NB4 (cell line): ENCODE results near the gene ELP1.
"Not testable (repeated sequence)": the region's sequence is repeated elsewhere in the genome, so short reads cannot be mapped to it uniquely, and the experiment has no call there.

Source experiments
- POLR2A ChIP-seq: IDR thresholded peaks from 2 replicates; pipeline ENCODE4 v1.6.1; 2011; ENCODE audit warnings: mild to moderate bottlenecking; ENCODE audit not compliant: insufficient read length; ENCODE audit errors: extremely low read depth
- TF ChIP-seq, protein P1 (sequence below): IDR thresholded peaks from one replicate; pipeline ENCODE4 v1.5.1; 2012; ENCODE audit warnings: low read depth, low read length

DNA sequence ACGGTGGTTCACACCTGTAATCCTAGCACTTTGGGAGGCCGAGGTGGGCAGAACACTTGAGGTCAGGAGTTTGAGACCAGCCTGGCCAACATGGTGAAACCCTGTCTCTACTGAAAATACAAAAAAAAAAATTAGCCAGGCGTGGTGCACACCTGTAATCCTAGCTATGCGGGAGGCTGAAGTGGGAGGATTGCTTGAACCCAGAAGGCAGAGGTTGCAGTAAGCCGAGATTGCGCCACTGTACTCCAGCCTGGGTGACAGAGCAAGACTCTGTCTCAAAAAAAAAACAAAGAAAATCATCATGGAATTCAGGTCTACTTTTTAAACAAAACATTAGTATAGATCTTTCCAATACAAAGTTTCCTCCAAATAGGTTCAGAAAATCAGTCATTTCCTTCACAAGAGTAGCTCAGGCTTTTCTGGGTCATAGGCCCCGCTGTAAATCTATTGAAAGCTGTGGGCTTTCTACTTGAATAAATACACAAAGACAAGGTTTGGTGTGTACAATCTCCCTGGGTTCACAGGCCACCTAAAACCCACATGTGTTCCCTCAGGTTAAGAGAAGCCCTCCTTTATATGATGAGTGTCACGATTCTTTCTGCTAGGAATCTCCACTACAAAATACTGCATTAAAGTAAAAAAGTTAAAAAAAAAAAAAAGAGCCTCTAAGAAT is 34.8 kb downstream of the ELP1 start:
- TF ChIP-seq, protein P1, sequence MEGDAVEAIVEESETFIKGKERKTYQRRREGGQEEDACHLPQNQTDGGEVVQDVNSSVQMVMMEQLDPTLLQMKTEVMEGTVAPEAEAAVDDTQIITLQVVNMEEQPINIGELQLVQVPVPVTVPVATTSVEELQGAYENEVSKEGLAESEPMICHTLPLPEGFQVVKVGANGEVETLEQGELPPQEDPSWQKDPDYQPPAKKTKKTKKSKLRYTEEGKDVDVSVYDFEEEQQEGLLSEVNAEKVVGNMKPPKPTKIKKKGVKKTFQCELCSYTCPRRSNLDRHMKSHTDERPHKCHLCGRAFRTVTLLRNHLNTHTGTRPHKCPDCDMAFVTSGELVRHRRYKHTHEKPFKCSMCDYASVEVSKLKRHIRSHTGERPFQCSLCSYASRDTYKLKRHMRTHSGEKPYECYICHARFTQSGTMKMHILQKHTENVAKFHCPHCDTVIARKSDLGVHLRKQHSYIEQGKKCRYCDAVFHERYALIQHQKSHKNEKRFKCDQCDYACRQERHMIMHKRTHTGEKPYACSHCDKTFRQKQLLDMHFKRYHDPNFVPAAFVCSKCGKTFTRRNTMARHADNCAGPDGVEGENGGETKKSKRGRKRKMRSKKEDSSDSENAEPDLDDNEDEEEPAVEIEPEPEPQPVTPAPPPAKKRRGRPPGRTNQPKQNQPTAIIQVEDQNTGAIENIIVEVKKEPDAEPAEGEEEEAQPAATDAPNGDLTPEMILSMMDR = not testable (repeated sequence)
- TF ChIP-seq POLR2A = not testable (repeated sequence)
